ENCODE data around the gene AGO1.

The AGO1 gene

GRCh38 chr1:35882945-35883634, at the start of gene AGO1:
AGO1 (plus strand) TSS chr1:35883209; CDS start chr1:35883422, 213 bp downstream.
- ATAC-seq: peak; percentile 90 to 97

GRCh38 chr1:35833395-35833794, 49.6 kb upstream of the AGO1 start:
- ATAC-seq: no peak

- ATAC-seq: no peak
Measured at GRCh38 chr1:35834218-35834617, 48.8 kb upstream of the AGO1 start.

GRCh38 chr1:35835398-35835797, 47.6 kb upstream of the AGO1 start:
- no peak for ATAC-seq

GRCh38 chr1:35836734-35837133, 46.3 kb upstream of the AGO1 start:
- ATAC-seq: no peak

GRCh38 chr1:35838693-35839245, 44.2 kb upstream of the AGO1 start:
- ATAC-seq: no peak

GRCh38 chr1:35844826-35845225, 38.2 kb upstream of the AGO1 start:
- ATAC-seq: no peak

GRCh38 chr1:35845766-35846165, 37.2 kb upstream of the AGO1 start:
- ATAC-seq: no peak

- no peak for ATAC-seq
Measured at GRCh38 chr1:35847935-35848565, 35.0 kb upstream of the AGO1 start.

- no peak for ATAC-seq
Measured at GRCh38 chr1:35850051-35850450, 33.0 kb upstream of the AGO1 start.

GRCh38 chr1:35850716-35851115, 32.3 kb upstream of the AGO1 start:
- no peak for ATAC-seq

- no peak for ATAC-seq
Measured at GRCh38 chr1:35851132-35851869, 31.7 kb upstream of the AGO1 start.

GRCh38 chr1:35852241-35852640, 30.8 kb upstream of the AGO1 start:
- ATAC-seq: no peak

- no peak for ATAC-seq
Measured at GRCh38 chr1:35854989-35855700, 27.9 kb upstream of the AGO1 start.

- ATAC-seq: no peak
Measured at GRCh38 chr1:35856964-35857363, 26.0 kb upstream of the AGO1 start.

- no peak for ATAC-seq
Measured at GRCh38 chr1:35857830-35858229, 25.2 kb upstream of the AGO1 start.

GRCh38 chr1:35860696-35861095, 22.3 kb upstream of the AGO1 start:
- ATAC-seq: no peak

GRCh38 chr1:35863136-35863535, 19.9 kb upstream of the AGO1 start:
- no peak for ATAC-seq

GRCh38 chr1:35863881-35864625, 19.0 kb upstream of the AGO1 start:
- ATAC-seq: no peak

GRCh38 chr1:35864813-35865212, 18.2 kb upstream of the AGO1 start:
- ATAC-seq: no peak

- ATAC-seq: no peak
Measured at GRCh38 chr1:35866991-35867390, 16.0 kb upstream of the AGO1 start.
